HG03045 (cell line): Measurements from ENCODE around the gene KCNK17.

Experiments used
- ATAC-seq: cut with Tn5 transposase; IDR thresholded peaks from one replicate; pipeline ENCODE4 v1.9.1; 2021; ENCODE audit warnings: mild to moderate bottlenecking, moderate library complexity; ENCODE audit not compliant: unreplicated experiment

Gene KCNK17

GRCh38 chr6:39273406-39273821 lies 40.8 kb downstream of the KCNK17 start:
- no peak for ATAC-seq

- ATAC-seq = no peak
Observed at GRCh38 chr6:39269961-39270360, 44.3 kb downstream of the KCNK17 start.

- ATAC-seq = no peak
Observed at GRCh38 chr6:39268721-39269120, 45.5 kb downstream of the KCNK17 start.

- ATAC-seq = no peak
Observed at GRCh38 chr6:39268171-39268570, 46.0 kb downstream of the KCNK17 start.

- ATAC-seq = no peak
Observed at GRCh38 chr6:39266782-39267355, 47.4 kb downstream of the KCNK17 start.

- no peak for ATAC-seq
Observed at GRCh38 chr6:39266375-39266774, 47.8 kb downstream of the KCNK17 start.

- ATAC-seq = no peak
Observed at GRCh38 chr6:39263303-39264037, 50.7 kb downstream of the KCNK17 start.

GRCh38 chr6:39261751-39262150 lies 52.5 kb downstream of the KCNK17 start:
- no peak for ATAC-seq

GRCh38 chr6:39260953-39261352 lies 53.3 kb downstream of the KCNK17 start:
- no peak for ATAC-seq

GRCh38 chr6:39260456-39260855 lies 53.8 kb downstream of the KCNK17 start:
- ATAC-seq = no peak

- ATAC-seq = no peak
Observed at GRCh38 chr6:39256294-39256940, 57.8 kb downstream of the KCNK17 start.

GRCh38 chr6:39254999-39255535 lies 59.2 kb downstream of the KCNK17 start:
- ATAC-seq = no peak

GRCh38 chr6:39251406-39251805 lies 62.8 kb downstream of the KCNK17 start:
- ATAC-seq = no peak

GRCh38 chr6:39250507-39250906 lies 63.7 kb downstream of the KCNK17 start:
- ATAC-seq = no peak

- ATAC-seq = no peak
Observed at GRCh38 chr6:39249278-39249677, 64.9 kb downstream of the KCNK17 start.
